ENCODE results near the gene LRIG3. TPM values are rescaled to one million over a fixed set of nuclear protein-coding genes. Genes with fewer than 3 reads are reported as not detected.

Gene LRIG3
- total RNA-seq, 4 donors from 2014 or later: 32.4 to 87.2 (median 68.4) TPM

DNA sequence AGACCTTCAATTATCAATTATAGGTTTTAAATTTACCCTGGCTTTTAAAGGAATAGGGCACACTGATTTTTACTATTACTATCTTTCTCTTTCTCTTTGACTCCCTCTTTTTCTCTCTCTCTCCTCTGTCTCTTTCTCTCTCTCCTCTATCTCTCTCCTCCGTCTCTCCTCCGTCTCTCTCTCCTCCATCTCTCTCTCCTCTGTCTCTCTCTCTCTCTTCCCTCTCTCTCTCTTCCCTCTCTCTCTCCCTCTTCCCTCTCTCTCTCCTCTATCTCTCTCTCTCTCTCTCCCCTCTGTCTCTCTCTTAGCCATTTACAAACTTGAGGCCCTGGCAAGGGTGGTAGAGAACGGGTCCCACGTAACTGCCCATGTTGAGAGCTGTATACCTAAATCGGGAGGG is 62.3 kb downstream of the LRIG3 start:
- TF ChIP-seq, protein P1, sequence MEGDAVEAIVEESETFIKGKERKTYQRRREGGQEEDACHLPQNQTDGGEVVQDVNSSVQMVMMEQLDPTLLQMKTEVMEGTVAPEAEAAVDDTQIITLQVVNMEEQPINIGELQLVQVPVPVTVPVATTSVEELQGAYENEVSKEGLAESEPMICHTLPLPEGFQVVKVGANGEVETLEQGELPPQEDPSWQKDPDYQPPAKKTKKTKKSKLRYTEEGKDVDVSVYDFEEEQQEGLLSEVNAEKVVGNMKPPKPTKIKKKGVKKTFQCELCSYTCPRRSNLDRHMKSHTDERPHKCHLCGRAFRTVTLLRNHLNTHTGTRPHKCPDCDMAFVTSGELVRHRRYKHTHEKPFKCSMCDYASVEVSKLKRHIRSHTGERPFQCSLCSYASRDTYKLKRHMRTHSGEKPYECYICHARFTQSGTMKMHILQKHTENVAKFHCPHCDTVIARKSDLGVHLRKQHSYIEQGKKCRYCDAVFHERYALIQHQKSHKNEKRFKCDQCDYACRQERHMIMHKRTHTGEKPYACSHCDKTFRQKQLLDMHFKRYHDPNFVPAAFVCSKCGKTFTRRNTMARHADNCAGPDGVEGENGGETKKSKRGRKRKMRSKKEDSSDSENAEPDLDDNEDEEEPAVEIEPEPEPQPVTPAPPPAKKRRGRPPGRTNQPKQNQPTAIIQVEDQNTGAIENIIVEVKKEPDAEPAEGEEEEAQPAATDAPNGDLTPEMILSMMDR (IDR thresholded peaks at IDR 0.05; ENCODE audit: low read depth): no peak

DNA sequence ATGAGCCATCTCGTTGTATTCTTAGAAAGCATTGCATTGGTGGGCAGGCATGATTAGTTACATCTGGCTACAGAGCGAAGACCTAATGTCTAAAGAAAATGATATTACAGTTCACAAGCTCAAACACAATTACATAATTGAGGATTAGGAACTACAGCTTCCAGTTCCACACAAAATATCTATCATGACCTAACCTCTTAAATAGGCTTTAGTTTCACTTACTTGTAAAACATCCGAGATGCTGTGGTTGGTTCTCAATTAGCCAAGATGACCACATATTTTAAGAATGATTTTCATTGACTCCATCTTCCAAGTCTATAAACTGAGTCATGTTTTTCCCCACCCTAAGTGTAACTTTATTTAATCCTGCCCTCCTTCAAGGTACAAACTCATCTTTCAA is 69.5 kb downstream of the LRIG3 start:
- TF ChIP-seq, protein P1 (IDR thresholded peaks at IDR 0.05; ENCODE audit: low read depth): no peak

DNA sequence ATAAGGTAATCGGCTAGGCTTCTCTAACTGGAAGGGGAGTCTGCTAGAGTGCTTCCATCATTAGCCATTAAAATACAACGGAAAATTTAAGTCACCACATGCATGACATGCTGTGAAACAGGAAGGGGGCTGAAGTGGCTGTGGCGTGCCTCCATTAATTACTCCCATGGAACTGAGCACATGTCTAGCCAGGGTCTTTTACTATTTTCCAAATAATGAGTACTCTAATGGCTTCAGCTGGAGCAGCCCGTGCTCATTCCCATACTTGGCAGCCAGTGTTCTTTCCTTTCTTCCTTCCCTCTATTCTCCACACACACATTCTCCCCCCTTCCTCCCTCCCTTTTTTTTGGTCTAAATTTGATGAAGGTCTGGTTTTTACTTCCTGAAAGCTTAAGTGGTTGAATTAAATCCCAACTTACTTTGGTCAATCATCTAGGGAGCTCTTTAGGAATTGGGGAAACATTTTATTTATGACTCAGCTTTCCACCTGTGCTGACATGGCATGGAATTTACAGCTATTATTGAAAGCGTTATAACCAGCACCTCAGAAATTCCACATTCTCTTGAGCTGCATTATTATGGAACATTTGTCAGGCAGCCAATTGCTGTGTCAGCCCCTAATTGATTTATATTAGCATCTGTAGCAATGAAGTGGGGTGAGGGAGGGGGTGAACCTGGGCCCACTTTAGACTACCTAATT is 72.3 kb downstream of the LRIG3 start:
- TF ChIP-seq, protein P1 (IDR thresholded peaks at IDR 0.05; ENCODE audit: low read depth): no peak

DNA sequence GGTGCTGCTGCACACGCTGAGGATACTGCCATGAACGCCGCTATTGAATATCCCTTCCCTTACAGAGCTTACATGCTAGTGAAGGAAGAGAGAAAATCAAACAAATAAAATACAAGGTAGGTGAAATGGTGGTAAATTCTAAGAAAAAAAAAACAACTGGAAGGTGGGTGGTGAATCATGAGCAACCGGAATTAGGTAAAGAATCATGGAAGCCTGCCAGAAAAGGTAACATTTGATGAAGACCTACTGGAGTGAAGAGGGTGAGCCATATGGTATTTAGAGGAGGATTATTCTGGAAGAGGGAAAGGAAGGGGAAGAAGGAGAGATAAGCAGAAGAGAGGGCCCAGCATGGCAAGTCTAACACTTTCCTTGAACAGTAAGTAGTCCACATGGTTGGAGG is 76.1 kb downstream of the LRIG3 start:
- TF ChIP-seq, protein P1 (IDR thresholded peaks at IDR 0.05; ENCODE audit: low read depth): no peak

DNA sequence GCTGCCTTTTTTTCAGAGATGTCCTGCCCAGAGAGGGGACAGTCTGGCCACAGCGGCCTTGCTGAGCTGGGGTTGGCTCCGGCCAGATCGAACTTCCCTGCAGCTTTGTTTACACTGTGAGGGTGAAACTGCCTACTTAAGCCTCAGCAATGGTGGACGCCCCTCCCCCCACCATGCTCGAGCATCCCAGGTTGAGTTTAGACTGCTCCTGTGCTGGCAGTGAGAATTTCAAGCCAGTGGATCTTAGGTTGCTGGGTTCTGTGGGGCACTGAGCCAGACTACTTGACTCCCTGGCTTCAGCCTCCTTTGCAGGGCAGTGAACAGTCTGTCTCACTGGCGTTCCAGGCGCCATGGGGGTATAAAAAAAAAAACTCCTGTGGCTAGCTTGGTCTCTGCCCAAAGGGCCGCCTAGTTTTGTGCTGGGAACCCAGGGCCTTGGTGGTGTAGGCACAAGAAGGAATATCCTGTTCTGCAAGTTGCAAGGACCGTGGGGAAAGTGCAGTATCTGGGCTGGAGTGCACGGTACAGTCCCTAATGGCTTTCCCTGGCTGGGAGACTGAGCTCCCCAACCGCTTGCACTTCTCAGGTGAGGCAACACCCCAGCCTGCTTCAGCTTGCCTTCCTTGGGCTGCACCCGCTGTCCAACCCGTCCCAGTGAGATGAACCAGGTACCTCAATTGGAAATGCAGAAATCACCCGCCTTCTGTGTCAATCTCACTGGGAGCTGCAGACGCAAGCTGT is 79.1 kb downstream of the LRIG3 start:
- TF ChIP-seq, protein P1 (IDR thresholded peaks at IDR 0.05; ENCODE audit: low read depth): no peak

DNA sequence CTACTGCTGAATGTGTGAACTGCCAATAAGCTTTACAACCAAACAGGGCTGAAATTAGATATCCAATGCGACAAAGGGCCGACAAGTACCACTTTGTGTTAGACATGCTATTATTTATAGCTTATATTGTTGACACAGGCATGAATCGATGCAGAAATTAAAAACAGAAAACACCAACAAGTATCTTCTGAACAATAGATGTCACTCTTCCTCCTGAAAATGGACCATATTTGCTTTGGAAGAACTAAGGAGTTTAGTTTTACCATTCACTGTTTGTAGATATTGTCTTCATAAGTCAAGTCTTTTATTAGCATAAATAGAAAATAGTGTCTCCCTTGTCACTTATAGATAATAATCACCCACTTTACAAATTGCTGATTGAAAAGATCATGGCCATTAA is 86.5 kb downstream of the LRIG3 start:
- TF ChIP-seq, protein P1 (IDR thresholded peaks at IDR 0.05; ENCODE audit: low read depth): no peak

DNA sequence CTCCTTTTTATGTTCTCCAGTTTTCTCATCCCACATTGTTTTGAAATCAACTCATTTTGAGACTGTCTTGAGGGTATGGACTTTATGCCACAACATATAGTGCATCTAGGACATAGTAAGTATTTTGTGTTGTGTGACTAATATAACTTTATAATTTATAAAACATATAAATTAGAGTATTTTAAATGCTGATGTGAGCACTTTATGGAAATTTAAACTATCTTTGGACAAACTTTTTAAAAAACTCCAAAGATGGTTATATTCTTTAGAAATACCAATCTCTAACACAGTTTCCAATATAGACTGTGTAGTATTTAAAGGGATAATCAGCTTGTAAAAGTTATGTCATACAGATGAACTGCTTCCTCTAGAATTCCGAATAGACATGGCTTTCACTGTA is 87.4 kb downstream of the LRIG3 start:
- TF ChIP-seq, protein P1 (IDR thresholded peaks at IDR 0.05; ENCODE audit: low read depth): no peak
